Measurements from ENCODE around the gene CDC45. TPM values are rescaled to one million over a fixed set of nuclear protein-coding genes. Genes with fewer than 3 reads are reported as not detected.

Gene CDC45
- total RNA-seq, 1 donor from 2014 or later: 2.2 TPM

DNA sequence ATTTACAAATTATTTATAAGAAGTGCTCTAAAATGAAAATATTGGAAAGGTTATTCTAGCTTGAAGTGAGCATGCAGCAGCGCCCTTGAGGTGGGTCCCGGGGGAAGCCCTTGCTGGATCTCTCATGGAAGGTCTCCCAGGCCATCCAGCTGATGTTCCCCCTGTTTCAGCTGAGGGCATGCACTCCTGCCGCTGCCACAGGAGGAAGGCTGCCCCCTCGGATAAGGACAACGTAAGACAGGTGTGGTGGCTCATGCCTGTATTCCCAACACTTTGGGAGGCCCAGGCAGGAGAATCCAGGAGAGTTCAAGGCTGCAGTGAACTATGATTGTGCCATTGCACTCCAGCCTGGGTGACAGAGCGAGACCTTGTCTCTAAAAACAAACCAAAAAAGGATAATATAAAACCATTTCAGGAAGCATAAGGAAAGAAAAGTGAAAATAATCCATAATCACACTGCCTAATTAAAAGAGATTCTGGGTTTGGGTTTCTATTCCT lies 15.0 kb downstream of the CDC45 start:
- Mint-ChIP-seq H3K27me3 (ENCODE audit: low read depth) (no peaks in the 10 kb centered on the region), H3K9me3 (ENCODE audit: low read depth) (no peaks in the 10 kb centered on the region), H3K36me3 (ENCODE audit: low read depth) (peaks cover 3% of the 10 kb centered on the region)

GRCh38 chr22:19495562-19496323 lies 16.0 kb downstream of the CDC45 start:
- peaks cover 3% of the 10 kb centered on the region for H3K36me3 Mint-ChIP-seq (ENCODE audit: low read depth)

More for the DNA sequence above, 15.0 kb downstream of the CDC45 start:
- DNase-seq (ENCODE audit: low spot score): no peak
- TF ChIP-seq CTCF (IDR thresholded peaks at IDR 0.05): no peak
- Mint-ChIP-seq H3K27ac (ENCODE audit: unreplicated experiment) (no peak overlapping the region), H3K4me1 (ENCODE audit: low read depth) (peaks cover 10% of the 10 kb centered on the region), H3K4me3 (ENCODE audit: unreplicated experiment) (no peak overlapping the region)

GRCh38 chr22:19496324-19496630 lies 16.6 kb downstream of the CDC45 start:
- Mint-ChIP-seq H3K27ac (ENCODE audit: unreplicated experiment) (no peak overlapping the region), H3K9me3 (ENCODE audit: low read depth) (no peaks in the 10 kb centered on the region), H3K36me3 (ENCODE audit: low read depth) (peaks cover 3% of the 10 kb centered on the region), H3K4me1 (ENCODE audit: low read depth) (peaks cover 10% of the 10 kb centered on the region), H3K4me3 (ENCODE audit: unreplicated experiment) (no peak overlapping the region), H3K27me3 (ENCODE audit: low read depth) (no peaks in the 10 kb centered on the region)
- no peak for DNase-seq (ENCODE audit: low spot score)
- TF ChIP-seq CTCF (IDR thresholded peaks at IDR 0.05): no peak

More at GRCh38 chr22:19495562-19496323, 16.0 kb downstream of the CDC45 start:
- H3K4me1 Mint-ChIP-seq (ENCODE audit: low read depth): peaks cover 10% of the 10 kb centered on the region
- no peak overlapping the region for H3K27ac Mint-ChIP-seq (ENCODE audit: unreplicated experiment)
- peak; percentile 70 for TF ChIP-seq CTCF (IDR thresholded peaks at IDR 0.05)
- no peaks in the 10 kb centered on the region for H3K27me3 Mint-ChIP-seq (ENCODE audit: low read depth)
- DNase-seq (ENCODE audit: low spot score): no peak
- no peaks in the 10 kb centered on the region for H3K9me3 Mint-ChIP-seq (ENCODE audit: low read depth)
- no peak overlapping the region for H3K4me3 Mint-ChIP-seq (ENCODE audit: unreplicated experiment)

- Mint-ChIP-seq H3K4me1 (ENCODE audit: low read depth) (peaks cover 10% of the 10 kb centered on the region), H3K27ac (ENCODE audit: unreplicated experiment) (peak overlapping the region; percentile 93), H3K36me3 (ENCODE audit: low read depth) (peaks cover 3% of the 10 kb centered on the region), H3K9me3 (ENCODE audit: low read depth) (no peaks in the 10 kb centered on the region), H3K4me3 (ENCODE audit: unreplicated experiment) (no peak overlapping the region), H3K27me3 (ENCODE audit: low read depth) (no peaks in the 10 kb centered on the region)
- TF ChIP-seq CTCF (IDR thresholded peaks at IDR 0.05): no peak
- no peak for DNase-seq (ENCODE audit: low spot score)
These were observed 17.5 kb downstream of the CDC45 start for GRCh38 chr22:19497245-19497644.

DNA sequence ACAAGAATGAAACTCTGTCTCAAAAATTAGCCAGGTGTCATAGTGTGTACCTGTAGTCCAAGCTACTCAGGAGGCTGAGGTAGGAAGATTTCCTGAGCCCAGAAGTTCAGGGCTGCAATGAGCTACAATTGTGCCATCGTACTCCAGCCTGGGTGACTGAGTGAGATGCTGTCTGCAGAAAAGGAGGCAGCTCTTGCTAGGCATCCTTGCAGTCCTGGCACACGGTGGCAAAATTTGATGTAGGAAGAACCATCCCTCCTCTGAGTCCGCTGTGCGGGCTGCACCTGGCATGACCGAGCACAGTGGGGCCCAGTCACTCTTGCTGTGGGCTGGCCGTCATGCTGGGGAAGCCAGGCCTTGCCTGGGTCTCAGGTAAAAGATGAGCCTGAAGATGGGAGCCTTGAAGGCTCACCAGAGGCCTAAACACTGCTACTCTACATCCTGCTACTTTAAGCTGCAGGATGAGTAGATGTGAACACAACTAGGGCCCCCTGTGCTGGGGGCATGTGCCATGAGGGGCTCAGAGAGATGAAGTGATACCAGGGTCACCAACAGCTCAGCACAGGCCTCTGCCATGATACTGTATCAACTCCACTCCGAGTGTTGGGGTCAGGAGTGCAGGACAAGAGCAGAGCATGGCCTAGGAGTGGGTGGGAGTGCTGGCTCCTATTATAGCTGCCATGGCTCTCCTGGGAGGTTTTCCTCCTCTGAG lies 18.6 kb downstream of the CDC45 start:
- Mint-ChIP-seq H3K9me3 (ENCODE audit: low read depth) (no peaks in the 10 kb centered on the region), H3K27me3 (ENCODE audit: low read depth) (no peaks in the 10 kb centered on the region), H3K4me1 (ENCODE audit: low read depth) (peaks cover 10% of the 10 kb centered on the region), H3K27ac (ENCODE audit: unreplicated experiment) (no peak overlapping the region), H3K4me3 (ENCODE audit: unreplicated experiment) (no peak overlapping the region), H3K36me3 (ENCODE audit: low read depth) (no peaks in the 10 kb centered on the region)
- no peak for TF ChIP-seq CTCF (IDR thresholded peaks at IDR 0.05)
- no peak for DNase-seq (ENCODE audit: low spot score)

Data from chondrocyte (in vitro differentiated cells).